Stimulated activated CD8-positive, alpha-beta memory T cell treated with anti-CD3 and anti-CD28 coated beads, Interleukin-2, amount 100 ng/mL, for 48 hours (primary cell): Measurements from ENCODE around the gene ACE.
A peak's percentile ranks its signal among the peaks of the same experiment; 100 is the strongest.

ENCODE experiments used
- DNase-seq, 2 donors: peaks; one replicate each; pipeline ENCODE4 v3.0.0-alpha.2; 2020; ENCODE audit warnings: low read depth in 2 of 2

Gene ACE

GRCh38 chr17:63474586-63475460, 2.0 kb upstream of the ACE start:
- DNase-seq: no peak

- DNase-seq: no peak
These were observed 1.1 kb upstream of the ACE start for GRCh38 chr17:63475491-63476412.

GRCh38 chr17:63476459-63476853, 405 bp upstream of the ACE start:
- DNase-seq: no peak

GRCh38 chr17:63477480-63478440, 899 bp downstream of the ACE start:
- no peak for DNase-seq

- peak; percentile 55 to 64 for DNase-seq
These were observed 2.1 kb downstream of the ACE start for GRCh38 chr17:63478814-63479494.

GRCh38 chr17:63479495-63480184, 2.8 kb downstream of the ACE start:
- DNase-seq: no peak

GRCh38 chr17:63480192-63480784, 3.4 kb downstream of the ACE start:
- DNase-seq: no peak

- DNase-seq: no peak
These were observed 4.1 kb downstream of the ACE start for GRCh38 chr17:63480826-63481487.

- no peak for DNase-seq
These were observed 4.6 kb downstream of the ACE start for GRCh38 chr17:63481488-63481870.

GRCh38 chr17:63482509-63482908, 5.6 kb downstream of the ACE start:
- no peak for DNase-seq

GRCh38 chr17:63483038-63483437, 6.2 kb downstream of the ACE start:
- no peak for DNase-seq

GRCh38 chr17:63483655-63484575, 7.1 kb downstream of the ACE start:
- no peak for DNase-seq

GRCh38 chr17:63486317-63487013, 9.6 kb downstream of the ACE start:
- no peak for DNase-seq

- DNase-seq: no peak
These were observed 10.1 kb downstream of the ACE start for GRCh38 chr17:63487014-63487339.

GRCh38 chr17:63488851-63489250, 12.0 kb downstream of the ACE start:
- no peak for DNase-seq

GRCh38 chr17:63489291-63489690, 12.4 kb downstream of the ACE start:
- no peak for DNase-seq

- no peak for DNase-seq
These were observed 13.5 kb downstream of the ACE start for GRCh38 chr17:63490329-63490728.

- no peak for DNase-seq
These were observed 14.1 kb downstream of the ACE start for GRCh38 chr17:63490858-63491400.
